AG08395 (cell line): ENCODE measurements around the gene OTOF.
"Not testable (repeated sequence)": the region's sequence is repeated elsewhere in the genome, so short reads cannot be mapped to it uniquely, and the experiment has no call there.

Source experiments
- DNase-seq: peaks from one replicate; pipeline ENCODE4 v3.0.0; 2012; ENCODE audit warnings: mixed read lengths, low spot score

The OTOF gene

GRCh38 chr2:26479789-26480565 lies 2.1 kb upstream of the OTOF start:
- DNase-seq, result no peak

- DNase-seq, result no peak
Observed at GRCh38 chr2:26479131-26479788, 1.3 kb upstream of the OTOF start.

GRCh38 chr2:26478366-26478765 lies 442 bp upstream of the OTOF start:
- no peak for DNase-seq

DNA sequence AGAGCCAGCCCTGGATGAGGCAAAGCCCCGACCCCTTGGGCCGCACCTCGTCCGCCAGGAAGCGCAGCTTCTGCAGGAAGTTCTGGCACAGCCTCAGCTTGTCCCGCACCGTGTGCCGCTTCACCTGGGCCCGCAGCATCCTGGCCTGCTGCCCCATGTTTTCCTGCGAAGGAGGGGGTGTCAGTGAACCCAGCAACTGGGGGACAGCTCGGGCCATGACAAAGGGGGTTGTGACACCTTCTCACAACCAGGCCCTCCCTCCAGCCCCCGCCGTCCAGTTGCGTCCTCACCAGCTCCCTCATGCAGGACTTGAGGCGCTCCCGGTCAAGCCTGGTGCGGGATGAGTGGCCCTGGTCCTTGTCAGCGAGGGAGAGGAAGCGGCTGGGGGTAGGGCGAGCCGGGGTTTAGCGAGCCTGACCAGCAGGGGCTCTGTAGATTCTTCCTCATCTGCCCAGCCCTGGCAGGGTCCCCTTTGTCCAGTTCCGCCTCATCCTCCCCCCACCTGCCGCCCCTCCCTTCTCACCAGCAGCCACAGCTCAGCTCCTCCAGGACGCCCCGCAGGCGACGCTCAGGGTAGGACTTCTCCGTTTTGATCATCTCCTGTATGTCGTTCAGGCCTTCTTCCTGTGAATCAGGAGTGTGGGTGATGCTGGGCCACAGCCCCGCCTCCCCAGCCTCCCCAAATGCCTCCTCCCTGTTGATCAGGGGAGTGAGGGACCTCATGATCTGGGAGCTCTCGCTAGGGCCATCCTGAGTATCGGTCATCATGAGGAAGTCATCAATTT lies 606 bp downstream of the OTOF start:
- DNase-seq, result peak; percentile 16

- no peak for DNase-seq
Observed at GRCh38 chr2:26475832-26476501, 2.0 kb downstream of the OTOF start.

DNA sequence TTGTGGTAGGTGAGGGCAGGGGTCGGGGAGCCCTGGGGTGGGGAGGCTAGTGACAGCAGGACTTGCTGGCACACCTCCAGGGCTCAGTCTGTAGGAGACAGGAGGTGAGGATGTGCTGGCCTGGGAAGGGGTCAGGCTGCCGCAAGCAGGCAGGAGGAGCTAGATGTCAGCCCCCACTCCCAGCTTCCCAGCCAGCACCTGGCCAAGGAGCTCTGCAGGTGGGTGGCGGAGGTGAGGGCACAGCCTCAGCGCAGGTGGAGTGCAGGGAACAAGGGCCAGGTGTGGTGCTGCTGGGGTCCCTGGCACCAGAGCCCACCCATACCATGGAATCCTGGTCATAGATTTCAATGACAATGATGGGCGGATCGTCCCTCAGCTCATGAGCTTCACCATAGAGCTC lies 2.9 kb downstream of the OTOF start:
- no peak for DNase-seq

GRCh38 chr2:26474261-26474785 lies 3.6 kb downstream of the OTOF start:
- no peak for DNase-seq

- DNase-seq, result no peak
Observed at GRCh38 chr2:26473796-26474195, 4.1 kb downstream of the OTOF start.

GRCh38 chr2:26472821-26473655 lies 4.9 kb downstream of the OTOF start:
- DNase-seq, result no peak

DNA sequence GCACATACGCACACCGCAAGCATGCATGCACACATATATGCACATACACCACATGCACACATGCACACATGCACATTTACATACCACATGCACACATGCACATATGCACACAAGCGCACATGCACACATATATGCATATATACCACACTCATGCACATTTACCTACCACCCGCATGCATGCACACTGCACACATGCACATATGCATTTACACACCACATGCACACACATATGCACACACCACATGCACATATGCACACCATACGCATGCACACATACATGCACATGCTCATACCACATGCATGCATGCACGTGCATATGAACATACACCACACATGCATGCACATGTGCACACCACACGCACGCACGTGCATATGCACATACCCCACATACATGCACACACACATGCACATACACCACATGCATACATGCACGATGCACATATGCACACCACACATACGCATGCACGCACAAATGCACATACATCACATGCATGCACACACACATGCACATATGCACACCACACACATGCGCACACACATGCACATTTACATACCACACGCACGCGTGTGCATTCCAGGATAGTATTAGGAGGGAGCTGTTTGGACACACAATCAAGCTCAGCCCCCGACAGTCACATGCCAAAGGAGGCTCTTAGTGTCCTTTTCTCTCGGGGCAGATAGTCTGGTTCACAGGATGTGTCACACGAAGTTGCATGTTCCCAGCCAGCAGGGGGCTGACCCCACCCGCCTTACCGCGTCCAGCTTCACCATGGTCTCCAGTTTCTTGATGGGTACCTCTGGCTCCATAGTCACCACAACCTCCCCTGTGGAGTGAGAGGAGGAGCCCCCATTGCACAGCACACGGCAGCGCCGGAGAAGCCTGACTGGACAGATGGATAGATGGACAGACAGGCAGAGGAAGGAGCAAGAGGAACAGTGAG lies 5.9 kb downstream of the OTOF start:
- no peak for DNase-seq

DNA sequence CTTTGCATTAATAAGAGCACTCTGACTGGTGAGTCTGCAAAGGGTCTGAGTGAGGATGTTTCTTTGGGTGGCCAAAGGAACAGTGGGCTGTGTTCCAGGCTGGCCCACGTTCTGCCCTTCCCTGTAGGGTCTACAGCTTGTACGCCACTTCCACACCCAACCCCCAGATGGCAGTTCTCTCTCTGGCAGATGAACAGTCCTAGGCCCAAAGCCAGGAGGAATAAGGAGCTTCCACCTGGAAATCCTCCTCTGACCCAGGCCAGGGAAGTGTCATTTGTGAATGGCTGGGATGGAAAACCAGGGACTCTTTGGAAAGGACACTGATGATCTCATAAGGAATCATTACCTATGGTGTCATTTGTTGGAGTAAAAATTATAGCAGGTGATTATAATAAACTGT lies 6.6 kb downstream of the OTOF start:
- DNase-seq, result no peak

DNA sequence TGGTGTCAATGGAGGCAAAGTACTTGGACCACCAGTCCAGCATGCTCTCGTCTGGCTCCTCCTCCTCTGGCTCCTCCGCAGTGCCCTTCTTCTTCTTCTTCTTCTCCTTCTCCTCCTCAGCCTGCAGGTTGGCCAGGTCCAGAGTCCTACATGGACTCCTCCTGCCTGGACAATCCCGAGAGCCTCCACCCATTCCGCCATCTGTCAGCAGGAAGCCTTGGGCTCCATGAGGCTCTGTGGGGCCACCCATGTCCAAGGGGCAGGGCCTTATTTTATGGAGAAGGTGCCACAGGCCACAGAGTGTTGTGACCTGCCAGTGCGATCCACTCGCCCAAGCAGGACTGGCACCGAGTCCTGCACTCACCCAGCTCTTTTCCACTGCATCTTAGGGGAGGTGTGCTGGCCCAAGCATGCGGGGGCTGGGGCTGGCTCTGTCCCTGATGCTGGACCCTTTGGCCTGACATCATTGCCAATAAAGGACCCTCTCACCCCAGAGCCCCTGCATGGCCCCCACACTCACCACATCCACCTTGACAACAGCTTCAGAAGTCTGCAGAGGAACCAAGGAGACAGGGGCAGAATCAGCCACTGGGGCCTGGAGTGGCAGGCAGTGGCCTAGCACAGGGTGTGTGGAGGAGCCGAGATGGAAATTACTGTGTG lies 7.2 kb downstream of the OTOF start:
- DNase-seq, result no peak

DNA sequence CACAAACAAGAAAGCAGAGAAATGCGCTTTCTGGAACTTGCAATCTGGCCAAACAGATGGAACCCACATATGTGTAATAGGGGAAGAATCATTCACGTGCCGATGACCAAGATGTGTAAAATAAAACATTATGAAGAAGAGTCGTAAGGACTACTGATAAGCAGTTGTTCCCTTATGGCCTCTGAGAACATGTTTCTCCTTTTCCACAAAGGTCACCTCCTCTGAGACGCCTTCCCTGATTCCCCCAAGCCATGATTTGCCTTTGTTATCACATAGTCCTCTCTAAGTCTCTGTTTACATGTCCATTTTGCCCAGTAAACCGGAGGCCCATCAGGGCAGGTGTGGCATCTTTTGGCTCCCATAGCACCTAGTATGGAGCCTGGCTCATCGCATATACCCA lies 8.0 kb downstream of the OTOF start:
- no peak for DNase-seq

GRCh38 chr2:26469092-26469710 lies 8.7 kb downstream of the OTOF start:
- peak; percentile 50 for DNase-seq

GRCh38 chr2:26468544-26468943 lies 9.4 kb downstream of the OTOF start:
- not testable (repeated sequence) for DNase-seq

DNA sequence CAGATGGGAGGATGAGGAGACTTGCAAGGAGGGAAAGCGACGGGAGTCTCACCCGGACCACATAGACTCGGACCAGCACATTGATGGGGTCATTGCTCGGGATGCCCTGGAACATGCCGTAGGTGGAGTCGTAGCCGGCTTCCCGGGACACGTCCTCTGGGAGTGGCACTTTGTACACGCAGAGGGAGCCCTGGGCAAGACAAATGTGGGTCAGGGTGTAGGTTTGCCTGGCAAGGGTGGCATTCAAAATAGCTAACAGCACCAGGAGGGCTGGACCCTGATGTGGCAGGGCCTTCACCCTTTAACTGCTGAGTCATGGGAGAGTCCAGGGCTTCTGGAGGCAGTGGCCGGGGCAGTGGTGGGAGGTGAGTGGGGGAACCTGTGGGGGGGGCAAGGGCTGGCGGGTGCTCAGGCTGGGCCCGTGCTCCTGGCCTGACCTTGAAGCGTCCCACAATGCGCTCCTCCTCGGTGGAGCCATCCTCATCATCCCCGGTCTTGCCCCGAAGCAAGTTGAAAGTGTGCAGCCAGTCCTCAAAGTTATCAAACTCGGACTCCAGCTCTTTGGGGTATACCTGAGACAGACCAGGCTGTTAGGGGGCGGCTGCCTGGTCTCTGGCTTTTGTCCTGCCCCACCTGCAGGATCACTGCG lies 11.1 kb downstream of the OTOF start:
- no peak for DNase-seq

DNA sequence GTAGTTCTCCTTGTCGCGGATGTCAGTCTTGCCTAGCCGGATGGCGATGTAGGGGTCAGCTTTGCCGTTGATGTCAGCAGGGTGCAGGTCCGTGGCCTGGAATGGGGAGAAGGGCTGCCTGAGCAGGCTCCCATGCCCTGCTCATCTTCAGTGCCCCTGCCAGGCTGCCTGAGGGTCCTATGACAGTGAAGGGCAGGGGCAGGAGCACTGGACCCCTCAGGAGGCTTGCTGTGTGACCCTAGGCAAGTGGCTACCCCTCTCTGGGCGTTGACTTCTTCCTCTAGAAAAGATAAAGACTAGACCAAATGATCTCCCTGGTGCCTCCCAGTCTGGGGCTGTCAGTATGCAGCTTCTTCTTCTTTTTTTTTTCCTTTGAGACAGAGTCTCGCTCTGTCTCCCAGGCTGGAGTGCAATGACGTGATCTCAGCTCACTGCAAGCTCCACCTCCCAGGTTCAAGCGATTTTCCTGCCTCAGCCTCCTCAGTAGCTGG lies 11.9 kb downstream of the OTOF start:
- DNase-seq, result no peak

DNA sequence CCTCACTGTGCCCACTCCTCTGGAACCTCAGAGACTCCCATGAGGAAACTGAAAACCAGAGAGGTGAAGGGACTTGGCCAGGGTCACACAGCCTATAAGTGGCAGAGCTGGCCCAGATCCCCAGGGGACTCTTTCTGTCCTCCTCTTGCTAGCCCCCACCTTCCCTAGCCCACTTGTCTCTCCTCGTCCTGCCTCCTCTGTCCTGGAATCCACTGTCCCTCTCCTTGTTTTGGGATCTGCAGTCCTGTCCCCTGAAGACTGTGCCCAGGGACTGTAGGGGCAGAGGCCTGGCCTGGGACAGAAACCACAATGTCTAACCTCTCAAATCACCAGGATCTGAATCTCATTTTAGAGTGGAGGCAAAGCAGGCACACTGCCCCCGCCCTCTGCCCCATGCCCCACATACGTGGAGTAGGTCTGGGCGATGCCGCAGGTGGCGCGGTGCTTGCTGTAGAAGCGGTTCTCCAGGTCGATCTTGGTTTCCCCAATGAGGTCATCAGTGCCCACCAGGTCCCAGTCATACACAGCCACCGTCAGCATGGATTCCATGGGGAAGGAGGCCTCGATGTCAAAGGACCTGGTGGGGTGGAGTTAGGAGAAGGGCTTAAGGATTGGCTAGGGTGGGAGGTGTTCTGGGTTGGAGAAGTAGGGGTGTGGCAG lies 12.5 kb downstream of the OTOF start:
- DNase-seq, result no peak
